ENCODE data around the gene CEP85L. TPM values are rescaled to one million over a fixed set of nuclear protein-coding genes. Genes with fewer than 3 reads are reported as not detected.
A peak's percentile ranks its signal among the peaks of the same experiment; 100 is the strongest.

CEP85L gene
- total and polyA plus RNA-seq, 2 experiments from 2014 or later, result 12.4 to 13.0 TPM

- Histone ChIP-seq H3K9me3 (ENCODE audit: low read depth) (no peaks in the 10 kb centered on the region), H3K27ac (no peak overlapping the region), H3K9ac (no peak overlapping the region), H3K4me1 (ENCODE audit: insufficient read depth) (no peaks in the 10 kb centered on the region), H3K9me2 (ENCODE audit: insufficient read depth) (no peaks in the 10 kb centered on the region), H3K4me2 (ENCODE audit: unreplicated experiment) (no peak overlapping the region), H3K4me3 (no peak overlapping the region), H3K79me2 (ENCODE audit: insufficient read depth) (peaks cover 50% of the 10 kb centered on the region), H3K36me3 (ENCODE audit: low read depth) (0 out of 2 replicates have a peak, but pooled peaks cover 3% of the 10 kb centered on the region), H3K27me3 (replicated peaks; ENCODE audit: insufficient read depth) (no peaks in the 10 kb centered on the region), H3F3A (ENCODE audit: insufficient read depth) (no peaks in the 10 kb centered on the region; the same call in 1 of the 2 replicates), H2AFZ (no peak overlapping the region), H4K20me1 (ENCODE audit: insufficient read depth) (no peaks in the 10 kb centered on the region)
- WGBS, 2 experiments (ENCODE audit: low coverage in 1 of 2, low lambda C conversion rate in 2 of 2, missing lambda C conversion rate in 2 of 2), result 97 to 100% methylated on average over 4 of the region's 4 CpGs
- TF ChIP-seq EZH2phosphoT487 (IDR thresholded peaks at IDR 0.05; ENCODE audit: insufficient read depth, low read depth), result no peak
- no peak for TF ChIP-seq EZH2 (IDR thresholded peaks at IDR 0.05; ENCODE audit: insufficient read depth, poor library complexity, severe bottlenecking)
- in situ Hi-C loops (cut with MboI), result no loop called here
- no peak for DNase-seq
Measured at GRCh38 chr6:118511930-118512715, 139.3 kb downstream of the CEP85L start.

- in situ Hi-C loops (cut with MboI), result loop anchor here (10.0 kb wide), 1 partner anchor 224 kb away; no protein-coding TSS in a partner anchor
Measured at GRCh38 chr6:118509009-118509617, 142.3 kb downstream of the CEP85L start.

GRCh38 chr6:118507636-118508035, 143.8 kb downstream of the CEP85L start:
- Histone ChIP-seq H3K36me3 (ENCODE audit: low read depth) (0 out of 2 replicates have a peak, but pooled peaks cover 3% of the 10 kb centered on the region), H2AFZ (no peak overlapping the region), H3K27me3 (replicated peaks; ENCODE audit: insufficient read depth) (no peaks in the 10 kb centered on the region), H3K9ac (no peak overlapping the region), H3K4me2 (ENCODE audit: unreplicated experiment) (no peak overlapping the region), H3K4me3 (no peak overlapping the region), H3F3A (ENCODE audit: insufficient read depth) (no peaks in the 10 kb centered on the region; the same call in 1 of the 2 replicates), H3K79me2 (ENCODE audit: insufficient read depth) (peaks cover 23% of the 10 kb centered on the region), H3K9me3 (ENCODE audit: low read depth) (no peaks in the 10 kb centered on the region), H4K20me1 (ENCODE audit: insufficient read depth) (no peaks in the 10 kb centered on the region), H3K9me2 (ENCODE audit: insufficient read depth) (no peaks in the 10 kb centered on the region; the same call in none of the 2 replicates), H3K4me1 (ENCODE audit: insufficient read depth) (no peaks in the 10 kb centered on the region), H3K27ac (no peak overlapping the region)
- DNase-seq, result no peak
- no peak for TF ChIP-seq EZH2 (IDR thresholded peaks at IDR 0.05; ENCODE audit: insufficient read depth, poor library complexity, severe bottlenecking)
- TF ChIP-seq EZH2phosphoT487 (IDR thresholded peaks at IDR 0.05; ENCODE audit: insufficient read depth, low read depth), result no peak
- 89 to 98% methylated on average over 1 of the region's 1 CpG for WGBS, 2 experiments (ENCODE audit: low coverage in 1 of 2, low lambda C conversion rate in 2 of 2, missing lambda C conversion rate in 2 of 2)
- in situ Hi-C loops (cut with MboI), result loop anchor here (10.0 kb wide), 1 partner anchor 223 kb away; no protein-coding TSS in a partner anchor

More at GRCh38 chr6:118509009-118509617, 142.3 kb downstream of the CEP85L start:
- H3F3A ChIP-seq (ENCODE audit: insufficient read depth), result no peaks in the 10 kb centered on the region; the same call in 1 of the 2 replicates
- WGBS, 2 experiments (ENCODE audit: low coverage in 1 of 2, low lambda C conversion rate in 2 of 2, missing lambda C conversion rate in 2 of 2), result 73 to 74% methylated on average over 3 of the region's 3 CpGs
- no peaks in the 10 kb centered on the region for H3K4me1 ChIP-seq (ENCODE audit: insufficient read depth)
- no peak overlapping the region for H3K9ac ChIP-seq
- H3K4me3 ChIP-seq, result no peak overlapping the region
- H3K36me3 ChIP-seq (ENCODE audit: low read depth), result 0 out of 2 replicates have a peak, but pooled peaks cover 3% of the 10 kb centered on the region
- H2AFZ ChIP-seq, result no peak overlapping the region
- H3K79me2 ChIP-seq (ENCODE audit: insufficient read depth), result peaks cover 37% of the 10 kb centered on the region
- H3K9me3 ChIP-seq (ENCODE audit: low read depth), result no peaks in the 10 kb centered on the region
- TF ChIP-seq EZH2phosphoT487 (IDR thresholded peaks at IDR 0.05; ENCODE audit: insufficient read depth, low read depth) (no peak), EZH2 (IDR thresholded peaks at IDR 0.05; ENCODE audit: insufficient read depth, poor library complexity, severe bottlenecking) (no peak)
- H3K27me3 ChIP-seq (replicated peaks; ENCODE audit: insufficient read depth), result no peaks in the 10 kb centered on the region
- no peak overlapping the region for H3K4me2 ChIP-seq (ENCODE audit: unreplicated experiment)
- no peaks in the 10 kb centered on the region for H4K20me1 ChIP-seq (ENCODE audit: insufficient read depth)
- peak; percentile 58 for DNase-seq
- H3K27ac ChIP-seq, result no peak overlapping the region
- no peaks in the 10 kb centered on the region for H3K9me2 ChIP-seq (ENCODE audit: insufficient read depth)

- Histone ChIP-seq H3K4me2 (ENCODE audit: unreplicated experiment) (no peak overlapping the region), H3F3A (ENCODE audit: insufficient read depth) (no peaks in the 10 kb centered on the region; the same call in 1 of the 2 replicates), H3K27me3 (replicated peaks; ENCODE audit: insufficient read depth) (no peaks in the 10 kb centered on the region), H3K4me1 (ENCODE audit: insufficient read depth) (no peaks in the 10 kb centered on the region), H3K79me2 (ENCODE audit: insufficient read depth) (peaks cover 9% of the 10 kb centered on the region; the same call in 1 of the 2 replicates), H3K27ac (no peak overlapping the region), H3K4me3 (no peak overlapping the region), H3K36me3 (ENCODE audit: low read depth) (0 out of 2 replicates have a peak, but pooled peaks cover 3% of the 10 kb centered on the region), H3K9me2 (ENCODE audit: insufficient read depth) (no peaks in the 10 kb centered on the region; the same call in none of the 2 replicates), H4K20me1 (ENCODE audit: insufficient read depth) (no peaks in the 10 kb centered on the region), H2AFZ (no peak overlapping the region), H3K9ac (no peak overlapping the region), H3K9me3 (ENCODE audit: low read depth) (no peaks in the 10 kb centered on the region)
- in situ Hi-C loops (cut with MboI), result loop anchor here (10.0 kb wide), 1 partner anchor 221 kb away; no protein-coding TSS in a partner anchor
- 88 to 90% methylated on average over 5 of the region's 5 CpGs for WGBS, 2 experiments (ENCODE audit: low coverage in 1 of 2, low lambda C conversion rate in 2 of 2, missing lambda C conversion rate in 2 of 2)
- DNase-seq, result no peak
- TF ChIP-seq EZH2 (IDR thresholded peaks at IDR 0.05; ENCODE audit: insufficient read depth, poor library complexity, severe bottlenecking) (no peak), EZH2phosphoT487 (IDR thresholded peaks at IDR 0.05; ENCODE audit: insufficient read depth, low read depth) (no peak)
Measured at GRCh38 chr6:118506071-118506638, 145.2 kb downstream of the CEP85L start.
